ENCODE data around the gene GRIN3B. TPM values are rescaled to one million over a fixed set of nuclear protein-coding genes. Genes with fewer than 3 reads are reported as not detected.

The GRIN3B gene
- total and polyA plus RNA-seq, 2 donors (not counting 1 experiment from before 2014, with no cell fraction given): 0.10 to 0.42 TPM

DNA sequence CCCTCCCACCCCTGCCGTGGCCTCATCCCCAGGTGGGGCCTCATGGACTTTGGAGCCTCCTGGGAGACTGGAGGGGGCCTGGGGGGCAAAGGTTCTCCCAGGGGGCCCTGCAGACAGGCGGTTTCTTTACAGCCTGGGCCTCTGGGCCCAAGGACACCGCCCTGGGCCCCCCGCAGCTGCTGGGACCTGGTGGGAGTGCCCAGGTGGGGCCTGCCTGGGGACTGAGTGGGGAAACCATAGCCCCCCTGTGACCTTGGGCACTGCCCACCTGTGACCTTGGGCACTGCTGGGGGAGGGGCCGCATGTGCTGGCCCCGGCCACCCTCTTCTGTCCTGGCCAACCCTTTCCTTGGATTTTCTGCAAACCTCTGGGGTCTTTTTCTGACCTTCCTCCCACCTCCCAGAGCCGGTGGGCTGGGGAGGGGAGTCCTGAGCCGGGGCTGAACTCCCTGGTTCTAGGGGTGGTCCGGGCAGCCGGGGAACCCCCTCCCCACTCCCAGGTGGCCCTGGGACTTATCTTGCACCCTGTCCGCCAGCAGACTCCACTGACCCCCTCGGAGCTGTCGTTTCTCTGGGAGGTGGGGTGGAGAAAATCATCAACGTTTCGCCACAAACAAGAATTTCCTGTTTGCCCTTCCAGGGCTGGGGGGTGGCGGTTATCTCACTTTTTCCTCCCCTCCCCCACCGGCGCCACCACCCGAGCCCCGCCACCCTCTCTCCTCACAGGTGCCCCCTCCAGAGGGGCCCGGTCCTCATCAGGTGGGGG lies 47.4 kb upstream of the GRIN3B start:
- Histone ChIP-seq H3K4me2 (replicated peaks; ENCODE audit: low read depth, low read length, poor library complexity, severe bottlenecking) (peak overlapping the region; percentile 77), H4K20me1 (ENCODE audit: control insufficient read depth, insufficient read depth, low read length, poor library complexity, severe bottlenecking) (peaks cover 50% of the 10 kb centered on the region), H3K27me3 (replicated peaks in 1 of 4; ENCODE audit: control extremely low read depth in 1 of 4, control insufficient read depth in 3 of 4, insufficient read depth in 4 of 4, low read length in 3 of 4) (no peaks in the 10 kb centered on the region), H3K36me3 (replicated peaks in 1 of 2; ENCODE audit: control extremely low read depth in 1 of 2, control insufficient read depth in 1 of 2, extremely low read depth in 1 of 2, insufficient read depth in 2 of 2, low read length in 1 of 2) (peaks cover 0 to 2% of the 10 kb centered on the region in 2 experiments), H3K4me3 (ENCODE audit: control extremely low read depth in 1 of 5, extremely low read depth in 1 of 5, insufficient read depth in 1 of 5, low read depth in 2 of 5, low read length in 4 of 5) (peak overlapping the region in 4 of 5 experiments; percentile 35 to 58 (median 44)), H3K79me2 (ENCODE audit: control insufficient read depth, insufficient read depth, low read length) (peaks cover 69% of the 10 kb centered on the region), H3K9me3 (ENCODE audit: control extremely low read depth in 1 of 3, control insufficient read depth in 2 of 3, insufficient read depth in 1 of 3, low read length in 2 of 3) (no peaks in the 10 kb centered on the region), H3K27ac (ENCODE audit: low read length in 2 of 2) (peak overlapping the region; percentile 47 to 52), H2AFZ (ENCODE audit: insufficient read depth, low read depth, low read length, poor library complexity, severe bottlenecking) (no peak overlapping the region), H3K4me1 (ENCODE audit: control insufficient read depth in 2 of 2, insufficient read depth in 2 of 2, low read length in 2 of 2) (peaks cover 40 to 72% of the 10 kb centered on the region in 2 donors), H3K9ac (ENCODE audit: low read length) (peak overlapping the region; percentile 60)
- TF ChIP-seq, protein P1, sequence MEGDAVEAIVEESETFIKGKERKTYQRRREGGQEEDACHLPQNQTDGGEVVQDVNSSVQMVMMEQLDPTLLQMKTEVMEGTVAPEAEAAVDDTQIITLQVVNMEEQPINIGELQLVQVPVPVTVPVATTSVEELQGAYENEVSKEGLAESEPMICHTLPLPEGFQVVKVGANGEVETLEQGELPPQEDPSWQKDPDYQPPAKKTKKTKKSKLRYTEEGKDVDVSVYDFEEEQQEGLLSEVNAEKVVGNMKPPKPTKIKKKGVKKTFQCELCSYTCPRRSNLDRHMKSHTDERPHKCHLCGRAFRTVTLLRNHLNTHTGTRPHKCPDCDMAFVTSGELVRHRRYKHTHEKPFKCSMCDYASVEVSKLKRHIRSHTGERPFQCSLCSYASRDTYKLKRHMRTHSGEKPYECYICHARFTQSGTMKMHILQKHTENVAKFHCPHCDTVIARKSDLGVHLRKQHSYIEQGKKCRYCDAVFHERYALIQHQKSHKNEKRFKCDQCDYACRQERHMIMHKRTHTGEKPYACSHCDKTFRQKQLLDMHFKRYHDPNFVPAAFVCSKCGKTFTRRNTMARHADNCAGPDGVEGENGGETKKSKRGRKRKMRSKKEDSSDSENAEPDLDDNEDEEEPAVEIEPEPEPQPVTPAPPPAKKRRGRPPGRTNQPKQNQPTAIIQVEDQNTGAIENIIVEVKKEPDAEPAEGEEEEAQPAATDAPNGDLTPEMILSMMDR (IDR thresholded peaks at IDR 0.05): no peak
- no peak for TF ChIP-seq EZH2 (IDR thresholded peaks at IDR 0.05; ENCODE audit: borderline replicate concordance, insufficient read depth, low read depth, low read length, poor library complexity, severe bottlenecking)
- 18% methylated on average over 5 of the region's 21 CpGs for WGBS (ENCODE audit: insufficient coverage)
- no peak for ATAC-seq (ENCODE audit: low read depth)
- POLR2A ChIA-PET: no interaction called here
- H3K9me3 Mint-ChIP-seq (ENCODE audit: insufficient read depth): no peaks in the 10 kb centered on the region
- peak overlapping the region; percentile 70 for H3K4me3 Mint-ChIP-seq
- H3K27ac Mint-ChIP-seq: peak overlapping the region; percentile 86
- H3K4me1 Mint-ChIP-seq: peaks cover 45% of the 10 kb centered on the region
- no peak for DNase-seq
- CTCF ChIA-PET: no interaction called here
- no peaks in the 10 kb centered on the region for H3K27me3 Mint-ChIP-seq
- intact Hi-C loops (cut with micrococcal nuclease): no loop called here

All from B cell (primary cell).